ENCODE data around the gene FSCN2. TPM values are rescaled to one million over a fixed set of nuclear protein-coding genes. Genes with fewer than 3 reads are reported as not detected.

The FSCN2 gene
- total and polyA plus RNA-seq, 12 donors: 0.14 to 1.3 (median 0.45) TPM; not detected in 2

GRCh38 chr17:81481073-81481799 lies 46.9 kb upstream of the FSCN2 start:
- ATAC-seq (peak; percentile 52 to 84 (median 74)), DNase-seq (peak; percentile 72 to 85)
- Histone ChIP-seq H3K9me3 (no peaks in the 10 kb centered on the region), H3K27me3 (peaks cover 0 to 40% (median 0%) of the 10 kb centered on the region in 7 donors), H3K4me1 (peaks cover 18 to 54% (median 39%) of the 10 kb centered on the region in 9 donors), H3K27ac (peak overlapping the region in 7 of 10 donors; percentile 35 to 60 (median 56)), H3K36me3 (no peaks in the 10 kb centered on the region), H3K4me3 (peak overlapping the region; percentile 12 to 64 (median 58))
- 8% methylated on average over 67 to 94 of the region's 94 CpGs for WGBS, 2 donors
- intact Hi-C loops (cut with DNase I): loop anchor here in 9 of 10 donors (1.0 to 10.0 kb wide), 12 partner anchors 59 to 336 kb away; partner anchors contain the start of genes SLC38A10 (in 3 of the 9) and BAHCC1 (in 2 of the 9)
- TF ChIP-seq, protein P1, sequence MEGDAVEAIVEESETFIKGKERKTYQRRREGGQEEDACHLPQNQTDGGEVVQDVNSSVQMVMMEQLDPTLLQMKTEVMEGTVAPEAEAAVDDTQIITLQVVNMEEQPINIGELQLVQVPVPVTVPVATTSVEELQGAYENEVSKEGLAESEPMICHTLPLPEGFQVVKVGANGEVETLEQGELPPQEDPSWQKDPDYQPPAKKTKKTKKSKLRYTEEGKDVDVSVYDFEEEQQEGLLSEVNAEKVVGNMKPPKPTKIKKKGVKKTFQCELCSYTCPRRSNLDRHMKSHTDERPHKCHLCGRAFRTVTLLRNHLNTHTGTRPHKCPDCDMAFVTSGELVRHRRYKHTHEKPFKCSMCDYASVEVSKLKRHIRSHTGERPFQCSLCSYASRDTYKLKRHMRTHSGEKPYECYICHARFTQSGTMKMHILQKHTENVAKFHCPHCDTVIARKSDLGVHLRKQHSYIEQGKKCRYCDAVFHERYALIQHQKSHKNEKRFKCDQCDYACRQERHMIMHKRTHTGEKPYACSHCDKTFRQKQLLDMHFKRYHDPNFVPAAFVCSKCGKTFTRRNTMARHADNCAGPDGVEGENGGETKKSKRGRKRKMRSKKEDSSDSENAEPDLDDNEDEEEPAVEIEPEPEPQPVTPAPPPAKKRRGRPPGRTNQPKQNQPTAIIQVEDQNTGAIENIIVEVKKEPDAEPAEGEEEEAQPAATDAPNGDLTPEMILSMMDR (IDR thresholded peaks at IDR 0.05): no peak

- Histone ChIP-seq H3K27ac (peak overlapping the region in 6 of 10 donors; percentile 35 to 60 (median 58)), H3K4me3 (peak overlapping the region; percentile 12 to 64 (median 58)), H3K9me3 (no peaks in the 10 kb centered on the region), H3K4me1 (peaks cover 18 to 62% (median 44%) of the 10 kb centered on the region in 9 donors), H3K27me3 (peaks cover 0 to 40% (median 0%) of the 10 kb centered on the region in 7 donors), H3K36me3 (no peaks in the 10 kb centered on the region)
- WGBS, 2 donors: 71 to 74% methylated on average over 18 of the region's 18 CpGs
- DNase-seq (no peak), ATAC-seq (no peak)
- TF ChIP-seq, protein P1 (IDR thresholded peaks at IDR 0.05): no peak
- intact Hi-C loops (cut with DNase I): loop anchor here (1.0 to 10.0 kb wide), 13 partner anchors 60 to 337 kb away; partner anchors contain the start of genes BAHCC1 (in 3 of the 10) and SLC38A10 (in 3 of the 10)
Observed at GRCh38 chr17:81481815-81482505, 46.2 kb upstream of the FSCN2 start.

DNA sequence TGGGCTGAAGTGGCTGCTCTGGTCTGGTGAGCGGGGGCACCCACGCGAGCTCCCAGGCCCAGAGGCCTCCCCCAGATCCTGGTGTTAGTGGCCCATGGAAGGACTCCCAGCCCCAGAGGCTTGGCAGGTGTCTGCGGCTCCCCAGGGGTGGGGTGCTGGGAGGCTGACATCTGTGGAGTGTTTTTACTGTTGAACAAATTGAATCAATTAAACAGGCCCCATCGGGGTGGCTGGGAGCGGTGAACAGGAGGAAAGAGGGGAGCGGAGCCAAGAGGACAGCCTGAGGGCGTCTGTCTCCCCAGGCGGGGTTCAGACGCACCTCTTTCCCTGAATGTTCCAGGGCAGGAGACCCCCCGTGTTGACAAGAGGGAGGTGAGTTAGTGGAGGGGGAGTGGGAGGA lies 45.5 kb upstream of the FSCN2 start:
- Histone ChIP-seq H3K36me3 (no peaks in the 10 kb centered on the region), H3K27ac (peak overlapping the region in 9 of 10 donors; percentile 31 to 60 (median 48)), H3K27me3 (peaks cover 0 to 40% (median 0%) of the 10 kb centered on the region in 7 donors), H3K4me3 (no peak overlapping the region), H3K4me1 (peaks cover 21 to 69% (median 48%) of the 10 kb centered on the region in 9 donors), H3K9me3 (no peaks in the 10 kb centered on the region)
- no peak for ATAC-seq
- DNase-seq: no peak
- WGBS, 2 donors: 69 to 79% methylated on average over 11 of the region's 11 CpGs
- intact Hi-C loops (cut with DNase I): loop anchor here (2.0 to 10.0 kb wide), 12 partner anchors 60 to 338 kb away; partner anchors contain the start of genes SLC38A10 (in 3 of the 10) and BAHCC1 (in 1 of the 10)
- TF ChIP-seq, protein P1 (IDR thresholded peaks at IDR 0.05): no peak
